GM18508 (cell line): Measurements from ENCODE around the gene POU2F2.

Experiments
- ATAC-seq: cut with Tn5 transposase; IDR thresholded peaks from one replicate; pipeline ENCODE4 v1.9.1; 2021; ENCODE audit warnings: moderate number of reproducible peaks; ENCODE audit not compliant: insufficient read depth, unreplicated experiment

The POU2F2 gene

GRCh38 chr19:42129399-42130253, 2.6 kb downstream of the POU2F2 start:
- no peak for ATAC-seq

- ATAC-seq: no peak
These were observed 5.7 kb downstream of the POU2F2 start for GRCh38 chr19:42126574-42126973.

- no peak for ATAC-seq
These were observed 6.7 kb downstream of the POU2F2 start for GRCh38 chr19:42125536-42125935.

- ATAC-seq: no peak
These were observed 7.8 kb downstream of the POU2F2 start for GRCh38 chr19:42124386-42124901.

GRCh38 chr19:42123765-42124164, 8.5 kb downstream of the POU2F2 start:
- no peak for ATAC-seq

- no peak for ATAC-seq
These were observed 9.3 kb downstream of the POU2F2 start for GRCh38 chr19:42122691-42123607.

- ATAC-seq: no peak
These were observed 10.6 kb downstream of the POU2F2 start for GRCh38 chr19:42121656-42122069.

- ATAC-seq: no peak
These were observed 11.1 kb downstream of the POU2F2 start for GRCh38 chr19:42121036-42121621.

- no peak for ATAC-seq
These were observed 11.8 kb downstream of the POU2F2 start for GRCh38 chr19:42120276-42120980.

- no peak for ATAC-seq
These were observed 15.2 kb downstream of the POU2F2 start for GRCh38 chr19:42117076-42117475.

GRCh38 chr19:42116308-42117075, 15.8 kb downstream of the POU2F2 start:
- no peak for ATAC-seq

- ATAC-seq: no peak
These were observed 16.5 kb downstream of the POU2F2 start for GRCh38 chr19:42115705-42116104.

GRCh38 chr19:42115219-42115618, 17.0 kb downstream of the POU2F2 start:
- ATAC-seq: no peak

- no peak for ATAC-seq
These were observed 17.8 kb downstream of the POU2F2 start for GRCh38 chr19:42114412-42114811.

GRCh38 chr19:42113641-42114348, 18.5 kb downstream of the POU2F2 start:
- ATAC-seq: no peak

- no peak for ATAC-seq
These were observed 20.4 kb downstream of the POU2F2 start for GRCh38 chr19:42111811-42112210.

- no peak for ATAC-seq
These were observed 20.9 kb downstream of the POU2F2 start for GRCh38 chr19:42111384-42111783.

- ATAC-seq: no peak
These were observed 21.6 kb downstream of the POU2F2 start for GRCh38 chr19:42110658-42111057.

- ATAC-seq: no peak
These were observed 22.4 kb downstream of the POU2F2 start for GRCh38 chr19:42109896-42110295.
